ENCODE results near the gene COL19A1. TPM values are rescaled to one million over a fixed set of nuclear protein-coding genes. Genes with fewer than 3 reads are reported as not detected.

The COL19A1 gene
- total and polyA plus RNA-seq, 2 of the 13 experiments (the other 11 are each of a cell fraction or from before 2014, with no cell fraction given), result not detected

GRCh38 chr6:70208235-70208790, 342.0 kb downstream of the COL19A1 start:
- no peak for ATAC-seq
- Histone ChIP-seq H3K4me3 (replicated peaks in 1 of 3; ENCODE audit: insufficient read depth in 1 of 3, low read depth in 2 of 3, low read length in 3 of 3) (no peak overlapping the region), H2AFZ (ENCODE audit: low read length) (no peak overlapping the region), H3K9ac (ENCODE audit: insufficient read depth, low read depth, low read length) (no peak overlapping the region), H3K27me3 (ENCODE audit: control insufficient read depth in 1 of 2, insufficient read depth in 2 of 2, low read length in 2 of 2) (peaks cover 0 to 1% of the 10 kb centered on the region in 2 experiments; a peak in 1 of 5 replicates), H3K4me1 (ENCODE audit: insufficient read depth, low read length) (no peaks in the 10 kb centered on the region), H3K27ac (ENCODE audit: extremely low read length, insufficient read depth, low read length) (no peak overlapping the region), H3K4me2 (ENCODE audit: low read depth, low read length) (no peak overlapping the region), H3K36me3 (replicated peaks in 1 of 2; ENCODE audit: control insufficient read depth in 1 of 2, insufficient read depth in 2 of 2, low read length in 2 of 2) (no peaks in the 10 kb centered on the region), H3K79me2 (ENCODE audit: insufficient read depth, low read length) (no peaks in the 10 kb centered on the region), H3K9me3 (ENCODE audit: low read length) (no peaks in the 10 kb centered on the region), H4K20me1 (ENCODE audit: insufficient read depth, low read length) (no peaks in the 10 kb centered on the region)
- in situ Hi-C loops (cut with HindIII; ENCODE audit: extremely low pct_ligation_motif_present, low pct_unique_long_range_greater_than_20kb), result loop anchor here (25.0 kb wide), 1 partner anchor 479 kb away; no protein-coding TSS in a partner anchor
- no peak for DNase-seq (ENCODE audit: low spot score)
- 9% methylated on average over 1 of the region's 1 CpG for WGBS (ENCODE audit: low lambda C conversion rate)
- no peak for FAIRE-seq
- no TSS peak for BruUV-seq (replicated peaks)
- TF ChIP-seq ZNF207 (IDR thresholded peaks at IDR 0.05; ENCODE audit: borderline replicate concordance) (no peak), FLYWCH1 (CRISPR knock-in tag; IDR thresholded peaks at IDR 0.05) (no peak), MAFK (conservative IDR thresholded peaks at IDR 0.05 in 1 of 2, IDR thresholded peaks at IDR 0.05 in 1 of 2; ENCODE audit: low read length in 2 of 2) (0 out of 4 replicates have a peak, but pooled peaks of 1 of the 2 experiments have one; percentile 10)
- intact Hi-C loops (cut with micrococcal nuclease; ENCODE audit: unreplicated experiment), result no loop called here
- ChIA-PET CTCF (ENCODE audit: low intra/inter-chr PET ratio, low total read pairs) (no interaction called here), POLR2A (no interaction called here)

DNA sequence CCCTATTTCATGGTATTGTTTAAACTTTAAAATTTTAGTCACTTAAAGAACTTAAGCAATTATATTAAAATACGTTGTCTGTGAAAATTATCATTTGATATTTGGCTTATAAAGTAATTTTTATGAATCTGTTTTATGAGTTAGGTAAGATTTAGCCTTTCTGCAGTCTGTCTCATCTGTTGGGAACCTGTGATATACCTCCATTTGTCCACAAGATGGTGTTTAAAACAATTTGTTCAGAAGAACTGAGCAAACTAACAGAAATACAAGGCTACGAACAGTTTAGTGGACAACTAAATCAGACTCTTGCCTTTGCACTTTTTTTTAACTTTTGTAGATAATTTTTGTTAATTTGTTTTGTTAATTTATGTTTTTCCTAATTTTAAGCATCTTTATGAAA, 344.1 kb downstream of the COL19A1 start:
- CTCF ChIA-PET (ENCODE audit: low intra/inter-chr PET ratio, low total read pairs), result no interaction called here
- peak; percentile 24 for TF ChIP-seq CTCF (CRISPR knock-in tag; IDR thresholded peaks at IDR 0.05)
- no peak for TF ChIP-seq ZBTB21 (CRISPR knock-in tag; IDR thresholded peaks at IDR 0.05)
- TF ChIP-seq KDM5B (CRISPR knock-in tag; IDR thresholded peaks at IDR 0.05; ENCODE audit: borderline replicate concordance), result no peak
- H4K20me1 ChIP-seq (ENCODE audit: insufficient read depth, low read length), result no peaks in the 10 kb centered on the region
- DNase-seq (ENCODE audit: low spot score) (peak; percentile 14), FAIRE-seq (peak; percentile 65), ATAC-seq (peak; percentile 72)
- H3K4me2 ChIP-seq (ENCODE audit: low read depth, low read length), result no peak overlapping the region
- intact Hi-C loops (cut with micrococcal nuclease; ENCODE audit: unreplicated experiment), result loop anchor here (1.0 kb wide), 1 partner anchor 803 kb away; no protein-coding TSS in a partner anchor
- 2% methylated on average over 2 of the region's 2 CpGs for WGBS (ENCODE audit: low lambda C conversion rate)
- BruUV-seq (replicated peaks), result no TSS peak
- no peak overlapping the region for H3K9ac ChIP-seq (ENCODE audit: insufficient read depth, low read depth, low read length)
- H2AFZ ChIP-seq (ENCODE audit: low read length), result no peak overlapping the region
- no peaks in the 10 kb centered on the region for H3K4me1 ChIP-seq (ENCODE audit: insufficient read depth, low read length)
- H3K9me3 ChIP-seq (ENCODE audit: low read length), result no peaks in the 10 kb centered on the region
- no peaks in the 10 kb centered on the region for H3K79me2 ChIP-seq (ENCODE audit: insufficient read depth, low read length)
- H3K27ac ChIP-seq (ENCODE audit: extremely low read length, insufficient read depth, low read length), result no peak overlapping the region
- H3K36me3 ChIP-seq (replicated peaks in 1 of 2; ENCODE audit: control insufficient read depth in 1 of 2, insufficient read depth in 2 of 2, low read length in 2 of 2), result no peaks in the 10 kb centered on the region
- no peak overlapping the region for H3K4me3 ChIP-seq (replicated peaks in 1 of 3; ENCODE audit: insufficient read depth in 1 of 3, low read depth in 2 of 3, low read length in 3 of 3)
- POLR2A ChIA-PET, result no interaction called here
- H3K27me3 ChIP-seq (ENCODE audit: control insufficient read depth in 1 of 2, insufficient read depth in 2 of 2, low read length in 2 of 2), result peaks cover 0 to 1% of the 10 kb centered on the region in 2 experiments; a peak in 1 of 5 replicates
- in situ Hi-C loops (cut with HindIII; ENCODE audit: extremely low pct_ligation_motif_present, low pct_unique_long_range_greater_than_20kb), result loop anchor here (25.0 kb wide), 1 partner anchor 477 kb away; no protein-coding TSS in a partner anchor
